ENCODE results near the gene KIF22.
A peak's percentile ranks its signal among the peaks of the same experiment; 100 is the strongest.
"Not testable (repeated sequence)": the region's sequence is repeated elsewhere in the genome, so short reads cannot be mapped to it uniquely, and the experiment has no call there.

Gene KIF22

DNA sequence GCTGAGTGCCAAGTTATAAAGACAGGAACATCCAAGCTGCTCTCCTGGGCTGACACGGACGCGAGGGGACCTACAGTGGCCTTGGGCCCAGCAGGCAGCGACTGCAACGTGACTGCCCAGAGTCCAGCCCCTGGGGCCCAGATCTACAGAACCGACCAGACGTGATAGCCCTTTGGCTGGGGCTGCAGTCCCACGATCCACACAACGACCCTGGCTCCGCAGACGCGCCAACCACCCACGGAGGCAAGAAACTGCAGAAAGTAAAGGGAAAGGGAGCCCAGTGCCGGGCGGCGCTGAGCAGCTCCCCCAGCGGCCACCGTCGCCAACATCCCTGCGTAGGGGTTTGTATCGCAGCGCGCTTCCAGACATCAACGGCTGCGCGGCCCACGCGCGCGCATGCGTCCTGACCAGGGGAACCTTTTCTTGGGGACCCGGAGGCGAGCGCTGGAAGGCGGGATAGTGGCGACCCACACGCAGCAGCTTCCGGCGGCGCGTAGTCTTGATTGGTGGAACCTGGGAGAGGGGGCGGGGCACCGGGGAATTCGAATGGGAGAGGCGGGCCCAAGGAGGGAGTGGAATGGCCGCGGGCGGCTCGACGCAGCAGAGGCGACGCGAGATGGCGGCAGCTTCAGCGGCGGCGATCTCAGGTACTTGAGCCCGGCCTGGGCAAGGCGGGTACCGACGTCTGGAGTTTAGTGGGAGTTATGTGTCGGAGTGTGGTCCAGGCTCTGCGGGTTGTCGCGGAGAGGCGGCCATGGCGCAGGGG is at the start of gene KIF22:
Gene KIF22 (plus strand): TSS at position 569 of the 766 bp plus-strand sequence. CDS start 9 bp downstream, at position 578.
- DNase-seq: peak; percentile 100

DNA sequence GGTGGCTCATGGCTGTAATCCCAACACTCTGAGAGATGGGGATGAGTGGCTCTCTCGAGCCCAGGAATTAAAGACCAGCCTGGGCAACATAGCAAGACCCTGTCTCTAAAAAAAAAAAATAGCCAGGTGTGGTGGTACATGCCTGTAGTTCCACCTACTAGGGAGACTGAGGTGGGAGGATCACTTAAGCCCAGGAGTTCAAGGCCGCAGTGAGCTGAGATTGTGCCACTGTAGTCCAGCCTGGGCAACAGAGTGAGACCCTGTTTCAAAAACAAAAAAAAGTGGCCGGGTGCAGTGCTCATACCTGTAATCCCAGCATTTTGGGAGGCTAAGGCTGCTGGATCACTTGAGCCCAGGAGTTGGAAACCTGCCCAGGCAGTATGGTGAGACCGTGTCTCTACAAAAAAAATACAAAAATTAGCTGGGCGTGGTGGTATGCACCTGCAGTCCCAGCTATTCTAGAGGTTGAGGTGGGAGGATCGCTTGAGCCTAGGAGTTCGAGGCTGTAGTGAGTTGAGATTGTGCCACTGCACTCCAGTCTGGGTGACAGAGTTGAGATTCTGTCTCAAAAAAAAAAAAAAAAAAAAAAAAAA is 47.8 kb upstream of the KIF22 start:
- no peak for DNase-seq

DNA sequence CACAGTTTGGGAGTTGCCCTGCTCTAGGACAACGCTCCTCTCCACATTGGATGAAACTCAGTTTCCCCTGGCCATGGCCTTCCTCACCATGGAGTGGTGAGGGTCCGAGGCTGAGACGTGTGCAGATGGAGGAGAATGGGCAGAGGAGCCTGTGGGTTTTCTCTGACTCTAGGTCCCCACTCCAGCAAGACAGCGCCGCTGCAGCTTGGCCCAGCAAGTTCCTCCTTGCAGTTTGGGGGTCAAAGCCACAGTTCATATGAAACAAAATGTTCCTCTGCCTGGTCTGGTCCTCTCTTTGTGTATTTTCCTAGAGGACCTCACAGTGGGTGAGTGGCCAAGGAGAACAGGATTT is 47.1 kb upstream of the KIF22 start:
- DNase-seq: no peak

DNA sequence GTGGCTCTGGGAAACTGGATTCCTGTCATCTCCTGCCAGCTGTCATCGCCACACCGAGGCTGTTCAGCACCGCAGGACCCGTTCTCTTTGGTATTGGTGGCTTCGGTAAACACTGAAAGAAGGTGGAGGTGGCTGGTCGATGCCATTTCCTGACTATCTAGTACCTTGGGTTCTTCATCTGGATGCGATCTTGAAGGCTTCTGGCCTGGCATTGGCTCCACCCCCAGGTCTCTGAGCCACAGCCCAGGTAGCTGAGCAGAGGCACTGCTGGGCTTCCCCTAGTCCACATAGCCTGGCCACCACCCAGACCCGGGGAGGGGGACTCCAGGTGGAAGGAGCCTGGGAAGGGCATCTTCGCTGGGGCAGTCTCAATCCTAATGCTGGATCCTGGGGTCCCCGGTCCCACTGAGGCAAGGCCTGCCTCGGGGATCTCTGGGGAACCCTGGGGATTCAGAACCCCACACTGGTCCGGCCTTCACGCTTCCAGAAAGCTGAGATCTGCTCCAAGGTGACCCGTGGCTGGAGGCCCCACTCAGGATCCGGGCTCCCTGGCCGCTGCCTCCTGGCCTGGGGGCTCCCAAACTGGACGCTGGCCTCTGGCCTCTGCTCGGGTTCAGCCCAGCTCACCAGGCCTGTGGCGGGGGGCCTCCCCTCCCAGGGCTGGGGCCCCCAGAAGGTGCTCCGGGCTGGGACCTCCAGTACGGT is 46.6 kb upstream of the KIF22 start:
- DNase-seq: no peak

DNA sequence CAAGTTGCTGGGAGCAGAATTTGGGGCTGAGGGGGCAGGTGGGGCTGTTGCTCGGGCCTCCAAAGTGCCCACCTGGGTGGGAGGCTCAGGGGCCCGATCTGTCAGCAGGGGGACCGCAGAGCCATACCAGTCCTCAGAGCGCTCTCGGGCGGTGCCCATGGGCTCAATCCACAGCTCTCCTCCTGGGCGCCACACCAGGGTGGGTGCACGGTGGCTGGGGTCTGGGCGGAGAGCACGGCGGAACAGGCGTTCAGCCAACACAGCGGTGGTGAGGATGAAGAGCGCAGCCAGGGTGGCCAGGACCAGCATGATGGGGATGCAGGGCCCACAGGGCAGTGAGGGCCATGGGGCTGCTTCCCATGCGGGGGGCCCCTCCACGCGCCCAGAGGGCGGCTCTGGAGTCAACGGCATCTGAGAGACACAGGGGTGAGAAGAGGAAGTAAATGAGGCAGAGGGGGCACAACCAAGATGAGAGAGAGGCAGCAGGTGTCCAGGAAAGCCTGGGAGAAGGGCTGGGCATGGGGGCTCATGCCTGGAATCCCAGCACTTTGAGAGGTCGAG is 45.9 kb upstream of the KIF22 start:
- no peak for DNase-seq

DNA sequence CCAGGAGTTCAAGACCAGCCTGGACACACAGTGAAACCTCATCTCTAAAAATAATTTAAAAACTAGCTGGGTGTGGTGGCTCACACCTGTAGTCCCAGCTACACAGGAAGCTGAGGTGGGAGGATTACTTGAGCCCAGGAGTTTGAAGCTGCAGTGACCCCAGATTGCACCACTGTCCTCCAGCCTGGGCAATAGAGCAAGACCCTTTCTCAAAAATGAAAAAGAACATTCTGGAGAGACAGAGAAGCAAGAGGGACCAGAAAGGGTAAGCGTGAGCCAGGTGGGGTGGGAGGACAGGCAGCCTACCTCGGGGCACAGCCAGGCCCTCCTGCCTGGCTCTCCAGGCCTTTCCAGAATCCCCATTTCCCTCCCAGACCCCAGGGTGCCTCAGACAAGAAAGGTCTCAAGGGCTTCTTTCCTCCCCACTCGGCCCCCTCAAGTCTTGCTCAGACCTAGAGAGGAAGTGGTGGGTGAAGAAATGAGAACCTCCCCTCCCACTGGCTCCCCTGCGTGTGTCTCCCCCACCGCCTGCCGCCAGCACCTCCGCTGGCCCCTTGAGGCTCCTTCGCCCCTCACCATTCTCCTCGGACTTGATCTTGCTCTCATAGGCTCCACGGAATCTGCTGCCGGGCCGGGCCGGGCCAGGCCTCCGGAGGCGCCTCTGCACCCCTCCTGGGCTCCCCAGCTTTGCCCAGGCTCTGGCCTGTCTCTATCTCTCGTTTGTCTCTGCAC is 45.3 kb upstream of the KIF22 start:
- no peak for DNase-seq

DNA sequence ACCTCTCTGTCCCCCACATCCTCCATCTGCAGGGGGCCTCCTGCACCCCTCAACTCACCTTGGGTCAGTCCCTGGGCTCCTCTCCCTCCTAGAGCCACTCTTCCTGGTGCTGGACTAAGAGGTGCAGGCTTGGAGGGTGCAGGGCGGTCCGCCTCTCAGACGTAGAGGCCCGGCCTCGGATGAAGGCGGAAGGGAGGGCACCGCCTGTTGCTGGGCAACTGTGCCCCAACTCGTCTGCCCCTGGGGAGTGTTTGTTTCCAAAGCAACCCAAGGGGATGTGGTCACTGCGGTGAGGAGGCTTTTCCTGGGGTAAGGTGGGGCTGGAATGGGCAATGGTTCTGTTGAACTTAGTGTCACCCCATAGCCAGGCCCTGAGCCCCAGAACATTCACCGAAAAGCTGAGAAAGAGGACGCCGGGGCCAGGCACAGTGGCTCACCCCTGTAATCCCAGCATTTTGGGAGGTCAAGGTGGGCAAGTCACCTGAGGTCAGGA is 44.7 kb upstream of the KIF22 start, which contains the start of gene C16orf54:
Gene C16orf54 (minus strand): TSS at position 138 of the 493 bp plus-strand sequence. CDS start 1,039 bp downstream, outside the sequence.
- DNase-seq: no peak

DNA sequence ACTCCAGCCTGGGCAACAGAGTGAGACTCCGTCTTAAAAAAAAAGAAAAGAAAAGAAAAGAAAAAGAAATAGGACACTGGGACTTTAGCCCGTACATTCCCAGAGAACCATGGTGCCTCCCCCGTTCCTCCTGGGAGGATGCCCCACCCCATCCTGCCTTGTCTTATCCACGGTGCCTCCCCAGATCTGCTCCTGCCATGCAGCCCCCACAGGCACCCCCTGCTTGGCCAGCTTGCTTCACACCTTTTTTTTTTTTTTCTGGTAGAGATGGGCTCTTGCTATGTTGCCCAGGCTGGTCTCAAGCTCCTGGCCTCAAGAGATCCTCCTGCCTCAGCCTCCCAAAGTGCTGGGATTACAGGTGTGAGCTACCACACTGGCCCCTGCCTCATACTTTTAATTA is 44.0 kb upstream of the KIF22 start:
- not testable (repeated sequence) for DNase-seq

DNA sequence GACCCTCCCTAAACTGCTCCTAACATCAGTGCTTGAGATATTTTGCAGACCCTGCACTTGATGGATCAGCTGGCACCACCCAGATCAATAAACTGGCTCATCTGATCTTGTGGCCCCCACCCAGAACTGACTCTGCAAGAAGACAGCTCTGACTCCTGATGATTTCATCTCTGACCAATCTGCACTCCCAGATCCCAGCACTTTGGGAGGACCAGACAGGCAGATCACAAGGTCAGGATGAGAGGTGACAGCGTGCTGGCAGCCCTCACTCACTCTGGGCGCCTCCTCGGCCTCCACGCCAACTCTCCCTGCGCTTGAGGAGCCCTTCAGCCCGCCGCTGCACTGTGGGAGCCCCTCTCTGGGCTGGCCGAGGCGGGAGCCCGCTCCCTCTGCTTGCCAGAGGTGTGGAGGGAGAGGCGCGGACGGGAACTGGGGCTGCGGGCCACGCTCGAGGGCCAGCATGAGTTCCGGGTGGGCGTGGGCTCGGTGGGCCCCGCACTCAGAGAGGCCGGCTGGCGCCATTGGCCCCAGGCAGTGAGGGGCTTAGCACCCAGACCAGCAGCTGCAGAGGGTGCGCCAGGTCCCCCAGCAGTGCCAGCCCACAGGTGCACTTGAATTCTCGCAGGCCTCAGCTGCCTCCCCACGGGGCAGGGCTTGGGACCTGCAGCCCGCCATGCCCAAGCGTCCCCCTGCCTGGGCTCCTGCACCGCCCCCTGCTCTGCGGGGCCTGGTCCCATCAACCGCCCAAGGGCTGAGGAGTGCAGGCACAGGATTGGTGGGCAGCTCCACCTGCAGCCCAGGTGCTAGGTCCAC is 42.4 kb upstream of the KIF22 start:
- DNase-seq: no peak

DNA sequence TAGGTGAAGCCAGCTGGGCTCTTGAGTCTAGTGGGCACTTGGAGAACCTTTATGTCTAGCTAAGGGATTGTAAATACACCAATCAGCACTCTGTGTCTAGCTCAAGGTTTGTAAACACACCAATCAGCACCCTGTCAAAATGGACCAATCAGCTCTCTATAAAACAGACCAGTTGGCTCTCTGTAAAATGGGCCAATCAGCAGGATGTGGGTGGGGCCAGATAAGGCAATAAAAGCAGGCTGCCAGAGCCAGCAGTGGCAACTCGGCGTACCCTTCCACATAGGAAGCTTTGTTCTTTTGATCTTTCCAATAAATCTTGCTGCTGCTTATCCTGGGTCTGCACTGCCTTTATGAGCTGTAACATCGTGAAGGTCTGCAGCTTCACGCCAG is 41.8 kb upstream of the KIF22 start:
- DNase-seq: not testable (repeated sequence)

DNA sequence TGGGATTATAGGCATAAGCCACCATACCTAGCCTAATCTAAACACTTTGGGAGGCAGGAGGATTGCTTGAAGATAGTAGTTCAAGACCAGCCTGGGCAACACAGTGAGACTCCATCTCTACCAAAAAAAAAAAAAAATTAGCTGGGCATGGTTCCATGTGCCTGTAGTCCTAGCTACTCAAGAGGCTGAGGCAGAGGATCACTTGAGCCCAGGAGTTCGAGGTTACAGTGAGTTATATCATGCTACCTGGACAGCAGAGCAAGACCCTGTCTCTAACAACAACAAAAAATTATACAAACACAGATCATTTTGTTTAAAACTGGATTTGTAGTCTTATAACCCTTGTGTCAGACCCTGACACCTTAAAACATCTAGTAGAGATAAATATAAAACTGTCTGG is 37.0 kb upstream of the KIF22 start:
- DNase-seq: no peak

DNA sequence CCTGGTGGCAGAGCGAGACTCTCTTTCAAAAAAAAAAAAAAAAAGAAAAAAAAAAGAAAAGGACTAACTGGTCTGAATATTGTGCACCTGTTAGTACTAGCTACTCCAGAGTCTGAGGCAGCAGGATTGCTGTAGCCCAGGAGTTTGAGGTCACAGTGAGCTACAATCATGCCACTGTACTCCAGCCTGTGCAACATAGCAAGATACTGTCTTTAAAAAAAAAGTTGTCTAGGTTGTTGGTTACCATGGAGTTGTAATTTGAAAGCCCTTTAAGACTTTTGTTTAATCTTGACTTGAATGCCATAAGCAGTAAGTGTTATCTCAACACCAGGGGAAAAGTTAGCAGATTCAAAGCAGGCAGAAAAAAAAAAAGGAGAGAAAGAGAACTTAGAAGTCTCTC is 33.9 kb upstream of the KIF22 start:
- no peak for DNase-seq

DNA sequence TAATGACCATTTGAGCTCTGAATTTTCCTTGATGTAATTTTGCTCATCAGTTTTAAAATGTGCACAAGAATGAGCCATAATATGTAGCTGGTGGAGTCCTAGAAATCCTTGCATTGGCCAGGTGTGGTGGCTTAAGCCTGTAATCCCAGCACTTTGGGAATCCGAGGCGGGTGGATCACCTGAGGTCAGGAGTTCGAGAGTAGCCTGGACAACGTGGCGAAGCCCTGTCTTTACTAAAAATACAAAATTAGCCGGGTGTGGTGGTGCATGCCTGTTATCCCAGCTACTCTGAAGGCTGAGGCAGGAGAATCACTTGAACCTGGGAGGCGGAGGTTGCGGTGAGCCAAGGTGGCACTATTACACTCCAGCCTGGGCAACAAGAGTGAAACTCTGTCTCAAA is 33.5 kb upstream of the KIF22 start:
- not testable (repeated sequence) for DNase-seq

DNA sequence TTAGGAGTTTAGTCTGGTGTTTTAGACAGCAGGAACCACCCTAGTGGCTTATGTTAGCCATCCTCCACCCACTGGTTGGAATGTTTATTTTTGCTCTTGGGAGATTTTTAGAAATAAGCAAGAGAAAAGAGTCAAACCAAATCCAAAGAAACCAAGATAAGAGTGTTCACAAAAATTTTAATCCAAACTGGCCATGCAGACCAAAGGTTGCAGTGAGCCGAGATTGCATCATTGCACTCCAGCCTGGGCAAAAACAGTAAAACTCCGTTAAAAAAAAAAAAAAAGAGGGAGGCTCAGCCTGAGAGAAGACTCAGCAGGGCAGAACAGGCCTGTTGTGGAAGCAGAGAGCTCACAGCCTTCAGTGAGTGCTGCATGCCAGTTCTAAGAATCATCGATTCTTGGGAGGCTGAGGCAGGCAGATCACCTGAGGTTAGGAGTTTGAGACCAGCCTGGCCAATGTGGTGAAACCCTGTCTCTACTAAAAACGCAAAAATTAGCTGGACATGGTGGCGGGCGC is 32.5 kb upstream of the KIF22 start:
- no peak for DNase-seq

DNA sequence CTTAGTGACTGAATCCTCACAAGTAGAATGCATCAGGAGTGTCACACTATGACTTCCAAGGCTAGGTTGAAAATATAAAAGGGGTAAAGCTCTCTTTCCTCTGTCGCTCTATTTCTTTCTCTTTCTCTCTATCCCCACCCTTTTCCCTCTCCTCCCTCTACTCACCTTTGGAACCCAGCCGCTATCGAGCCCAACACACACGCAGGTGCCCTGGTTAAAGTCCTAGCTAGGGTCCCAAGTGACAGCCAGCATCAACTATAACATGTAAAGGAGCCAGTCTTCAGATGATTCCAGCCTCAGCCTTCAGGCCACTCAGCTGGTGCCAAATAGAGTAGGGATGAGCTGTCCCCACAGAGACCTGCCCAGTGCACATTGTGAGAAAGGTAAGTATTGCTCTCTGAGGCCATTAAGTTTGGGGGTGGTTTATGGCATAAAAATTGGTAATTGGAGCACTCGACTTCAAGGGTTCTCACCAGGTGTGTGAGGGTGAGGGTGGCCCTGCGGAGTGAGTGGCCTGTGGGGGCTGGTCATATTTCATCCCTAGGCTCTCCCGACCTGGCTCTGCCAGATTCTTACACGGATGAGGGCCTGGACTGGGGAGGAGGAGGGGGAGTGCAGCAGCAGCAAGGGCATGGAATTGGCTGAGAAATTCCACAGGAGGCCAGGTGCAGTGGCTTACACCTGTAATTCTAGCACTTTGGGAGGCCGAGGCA is 29.8 kb upstream of the KIF22 start:
- no peak for DNase-seq

DNA sequence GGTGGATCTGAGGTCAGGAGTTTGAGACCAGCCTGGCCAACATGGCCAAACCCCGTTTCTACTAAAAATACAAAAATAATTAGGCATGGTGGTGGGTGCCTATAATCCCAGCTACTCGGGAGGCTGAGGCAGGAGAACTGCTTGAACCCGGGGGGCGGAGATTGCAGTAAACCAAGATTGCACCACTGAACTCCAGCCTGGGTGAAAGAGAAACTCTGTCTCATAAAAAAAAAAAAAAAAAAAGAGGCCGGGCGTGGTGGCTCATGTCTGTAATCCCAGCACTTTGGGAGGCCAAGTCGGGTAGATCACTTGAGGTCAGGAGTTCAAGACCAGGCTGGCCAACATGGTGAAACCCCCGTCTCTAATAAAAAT is 29.3 kb upstream of the KIF22 start:
- not testable (repeated sequence) for DNase-seq

DNA sequence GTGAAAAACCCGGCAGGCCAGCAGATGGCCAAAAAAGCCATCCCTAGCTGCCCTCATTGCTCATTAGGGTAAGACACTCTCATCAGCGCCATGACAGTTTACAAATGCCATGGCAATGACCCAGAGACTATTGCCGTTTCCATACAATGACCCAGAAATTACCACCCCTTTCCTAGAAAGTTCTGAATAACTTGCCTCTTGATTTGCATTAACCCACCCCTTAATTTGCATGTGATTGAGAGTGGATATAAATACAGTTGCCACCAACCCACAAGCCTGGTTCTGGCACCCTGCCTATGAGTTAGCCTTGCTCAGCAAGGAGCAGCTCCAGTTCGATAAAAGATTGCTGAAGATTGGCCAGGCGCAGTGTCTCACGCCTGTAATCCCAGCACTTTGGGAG is 28.7 kb upstream of the KIF22 start:
- DNase-seq: no peak

DNA sequence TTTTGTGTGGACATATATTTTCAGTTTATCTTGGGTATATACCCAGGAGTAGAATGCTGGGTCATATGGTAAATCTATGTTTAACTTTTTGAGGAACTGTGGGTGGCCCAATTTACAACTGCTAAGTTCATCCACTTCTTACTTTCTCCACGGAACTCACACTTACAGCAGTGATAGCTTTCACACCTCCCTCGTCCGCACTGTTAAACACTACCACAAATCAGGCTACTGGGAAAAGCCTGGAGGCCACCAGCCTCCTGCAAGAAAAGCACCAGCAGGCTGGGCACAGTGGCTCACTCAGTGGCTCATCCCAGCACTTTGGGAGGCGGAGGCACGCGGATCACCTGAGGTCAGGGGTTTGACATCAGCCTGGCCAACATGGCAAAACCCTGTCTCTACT is 27.2 kb upstream of the KIF22 start:
- DNase-seq: no peak

DNA sequence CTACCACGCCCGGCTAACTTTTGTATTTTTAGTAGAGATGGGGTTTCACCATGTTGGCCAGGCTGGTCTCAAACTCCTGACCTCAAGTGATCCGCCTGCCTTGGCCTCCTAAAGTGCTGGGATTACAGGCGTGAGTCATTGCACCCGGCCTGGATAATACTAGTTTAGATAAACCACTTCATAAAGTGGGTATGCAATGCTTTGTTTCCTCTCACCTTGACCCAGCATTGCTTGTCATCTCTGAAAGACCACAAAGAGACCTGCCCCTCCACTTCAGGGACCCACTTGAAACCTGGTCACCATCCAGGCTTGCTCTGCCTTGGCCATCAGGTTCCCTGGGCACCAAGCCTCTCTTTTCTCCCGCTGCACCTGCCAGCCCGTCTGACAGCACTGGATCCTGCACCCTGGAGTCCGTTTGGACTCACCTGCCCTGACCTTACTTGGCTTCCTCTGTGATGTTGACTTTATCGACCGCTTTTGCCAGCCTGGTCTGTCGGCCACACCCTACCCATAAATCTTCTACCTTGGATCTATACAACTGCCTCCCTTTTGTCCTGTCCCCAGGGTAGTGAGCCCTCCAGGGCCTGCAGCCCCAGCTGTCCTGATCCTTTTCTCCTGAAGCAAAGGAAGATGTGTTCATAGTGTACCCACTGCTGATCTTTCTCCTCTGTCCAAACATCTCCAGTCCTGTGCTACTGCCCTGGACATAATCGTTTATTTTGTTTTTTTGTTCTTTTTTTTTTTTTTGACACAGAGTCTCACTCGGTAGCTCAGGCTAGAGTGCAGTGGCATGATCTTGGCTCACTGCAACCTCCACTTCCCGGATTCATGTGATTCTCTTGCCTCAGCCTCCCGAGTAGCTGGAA is 25.2 kb upstream of the KIF22 start:
- no peak for DNase-seq

DNA sequence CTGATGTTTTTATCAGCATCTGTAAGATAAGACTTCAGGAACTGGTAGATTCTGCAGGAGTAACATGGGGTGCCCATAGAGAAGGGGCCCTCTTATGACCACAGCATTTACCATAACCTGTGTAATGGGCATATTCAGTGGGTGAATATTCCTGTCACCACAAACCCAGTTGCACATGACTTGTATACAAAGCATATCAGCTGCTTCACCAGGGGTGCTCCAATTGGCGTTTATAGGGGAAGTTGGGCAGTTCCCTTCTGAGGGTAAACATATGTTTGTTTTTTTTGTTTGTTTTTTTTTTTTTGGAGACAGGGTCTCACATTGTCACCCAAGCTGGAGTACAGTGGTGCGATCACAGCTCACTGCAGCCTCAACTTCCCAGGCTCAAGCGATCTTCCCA is 24.0 kb upstream of the KIF22 start:
- no peak for DNase-seq
